ENCODE results near the gene AKAP11.

Gene AKAP11

GRCh38 chr13:42280537-42280936, 8.6 kb downstream of the AKAP11 start:
- Histone ChIP-seq H2AFZ (ENCODE audit: low read depth, low read length) (no peak overlapping the region), H3K9ac (ENCODE audit: low read depth, low read length) (no peak overlapping the region), H3K4me2 (ENCODE audit: insufficient read depth, low read length) (no peak overlapping the region), H3K4me3 (ENCODE audit: low read depth in 1 of 2, low read length in 2 of 2) (no peak overlapping the region), H4K20me1 (ENCODE audit: insufficient read depth, low read length) (peaks cover 3% of the 10 kb centered on the region; the same call in 1 of the 2 replicates), H3K4me1 (ENCODE audit: insufficient read depth, low read length) (peaks cover 9% of the 10 kb centered on the region), H3K36me3 (ENCODE audit: insufficient read depth, low read length) (0 out of 2 replicates have a peak, but pooled peaks cover 2% of the 10 kb centered on the region), H3K79me2 (ENCODE audit: insufficient read depth, low read length) (peaks cover 86% of the 10 kb centered on the region), H3K27me3 (ENCODE audit: insufficient read depth, low read length, poor library complexity) (no peaks in the 10 kb centered on the region), H3K27ac (ENCODE audit: low read length) (no peak overlapping the region), H3K9me3 (ENCODE audit: insufficient read depth, low read length, severe bottlenecking) (no peaks in the 10 kb centered on the region)
- ATAC-seq (ENCODE audit: insufficient read depth, low read depth): no peak
- TF ChIP-seq EZH2 (IDR thresholded peaks at IDR 0.05; ENCODE audit: borderline replicate concordance, low read depth, low read length, severe bottlenecking) (no peak), CTCF (IDR thresholded peaks at IDR 0.05; ENCODE audit: borderline replicate concordance, extremely low read depth, low read length, poor library complexity, severe bottlenecking) (no peak)
- no peak for DNase-seq

GRCh38 chr13:42283574-42283973, 11.6 kb downstream of the AKAP11 start:
- ATAC-seq (ENCODE audit: insufficient read depth, low read depth): no peak
- Histone ChIP-seq H3K9me3 (ENCODE audit: insufficient read depth, low read length, severe bottlenecking) (no peaks in the 10 kb centered on the region), H2AFZ (ENCODE audit: low read depth, low read length) (no peak overlapping the region), H3K36me3 (ENCODE audit: insufficient read depth, low read length) (peaks cover 21% of the 10 kb centered on the region), H3K4me2 (ENCODE audit: insufficient read depth, low read length) (no peak overlapping the region), H3K4me3 (ENCODE audit: low read depth in 1 of 2, low read length in 2 of 2) (no peak overlapping the region), H3K27ac (ENCODE audit: low read length) (no peak overlapping the region), H3K27me3 (ENCODE audit: insufficient read depth, low read length, poor library complexity) (no peaks in the 10 kb centered on the region), H3K79me2 (ENCODE audit: insufficient read depth, low read length) (peaks cover 60% of the 10 kb centered on the region), H4K20me1 (ENCODE audit: insufficient read depth, low read length) (0 out of 2 replicates have a peak, but pooled peaks cover 3% of the 10 kb centered on the region), H3K4me1 (ENCODE audit: insufficient read depth, low read length) (no peaks in the 10 kb centered on the region), H3K9ac (ENCODE audit: low read depth, low read length) (no peak overlapping the region)
- DNase-seq: no peak
- no peak for TF ChIP-seq CTCF (IDR thresholded peaks at IDR 0.05; ENCODE audit: borderline replicate concordance, extremely low read depth, low read length, poor library complexity, severe bottlenecking)
- TF ChIP-seq EZH2 (IDR thresholded peaks at IDR 0.05; ENCODE audit: borderline replicate concordance, low read depth, low read length, severe bottlenecking): no peak

GRCh38 chr13:42284068-42284467, 12.1 kb downstream of the AKAP11 start:
- ATAC-seq (ENCODE audit: insufficient read depth, low read depth): peak; percentile 42; the same call in 1 of the 3 replicates
- Histone ChIP-seq H3K27me3 (ENCODE audit: insufficient read depth, low read length, poor library complexity) (no peaks in the 10 kb centered on the region), H3K9me3 (ENCODE audit: insufficient read depth, low read length, severe bottlenecking) (no peaks in the 10 kb centered on the region), H3K27ac (ENCODE audit: low read length) (no peak overlapping the region), H3K36me3 (ENCODE audit: insufficient read depth, low read length) (peaks cover 26% of the 10 kb centered on the region), H3K4me2 (ENCODE audit: insufficient read depth, low read length) (no peak overlapping the region), H4K20me1 (ENCODE audit: insufficient read depth, low read length) (0 out of 2 replicates have a peak, but pooled peaks cover 3% of the 10 kb centered on the region), H3K79me2 (ENCODE audit: insufficient read depth, low read length) (peaks cover 55% of the 10 kb centered on the region), H3K4me3 (ENCODE audit: low read depth in 1 of 2, low read length in 2 of 2) (no peak overlapping the region), H3K4me1 (ENCODE audit: insufficient read depth, low read length) (no peaks in the 10 kb centered on the region), H3K9ac (ENCODE audit: low read depth, low read length) (no peak overlapping the region), H2AFZ (ENCODE audit: low read depth, low read length) (no peak overlapping the region)
- DNase-seq: no peak
- no peak for TF ChIP-seq EZH2 (IDR thresholded peaks at IDR 0.05; ENCODE audit: borderline replicate concordance, low read depth, low read length, severe bottlenecking)
- TF ChIP-seq CTCF (IDR thresholded peaks at IDR 0.05; ENCODE audit: borderline replicate concordance, extremely low read depth, low read length, poor library complexity, severe bottlenecking): no peak

GRCh38 chr13:42298392-42298791, 26.4 kb downstream of the AKAP11 start:
- Histone ChIP-seq H3K4me1 (ENCODE audit: insufficient read depth, low read length) (no peaks in the 10 kb centered on the region), H3K36me3 (ENCODE audit: insufficient read depth, low read length) (peaks cover 77% of the 10 kb centered on the region), H3K27ac (ENCODE audit: low read length) (no peak overlapping the region), H3K79me2 (ENCODE audit: insufficient read depth, low read length) (no peaks in the 10 kb centered on the region), H3K9me3 (ENCODE audit: insufficient read depth, low read length, severe bottlenecking) (no peaks in the 10 kb centered on the region), H3K4me3 (ENCODE audit: low read depth in 1 of 2, low read length in 2 of 2) (no peak overlapping the region), H3K9ac (ENCODE audit: low read depth, low read length) (no peak overlapping the region), H3K4me2 (ENCODE audit: insufficient read depth, low read length) (no peak overlapping the region), H2AFZ (ENCODE audit: low read depth, low read length) (no peak overlapping the region), H4K20me1 (ENCODE audit: insufficient read depth, low read length) (no peaks in the 10 kb centered on the region), H3K27me3 (ENCODE audit: insufficient read depth, low read length, poor library complexity) (no peaks in the 10 kb centered on the region)
- ATAC-seq (ENCODE audit: insufficient read depth, low read depth) (no peak), DNase-seq (no peak)
- TF ChIP-seq EZH2 (IDR thresholded peaks at IDR 0.05; ENCODE audit: borderline replicate concordance, low read depth, low read length, severe bottlenecking) (no peak), CTCF (IDR thresholded peaks at IDR 0.05; ENCODE audit: borderline replicate concordance, extremely low read depth, low read length, poor library complexity, severe bottlenecking) (no peak)

Data from DND-41 (cell line).